ENCODE measurements around the gene DMAC2L.
"Not testable (repeated sequence)": the region's sequence is repeated elsewhere in the genome, so short reads cannot be mapped to it uniquely, and the experiment has no call there.

The DMAC2L gene

DNA sequence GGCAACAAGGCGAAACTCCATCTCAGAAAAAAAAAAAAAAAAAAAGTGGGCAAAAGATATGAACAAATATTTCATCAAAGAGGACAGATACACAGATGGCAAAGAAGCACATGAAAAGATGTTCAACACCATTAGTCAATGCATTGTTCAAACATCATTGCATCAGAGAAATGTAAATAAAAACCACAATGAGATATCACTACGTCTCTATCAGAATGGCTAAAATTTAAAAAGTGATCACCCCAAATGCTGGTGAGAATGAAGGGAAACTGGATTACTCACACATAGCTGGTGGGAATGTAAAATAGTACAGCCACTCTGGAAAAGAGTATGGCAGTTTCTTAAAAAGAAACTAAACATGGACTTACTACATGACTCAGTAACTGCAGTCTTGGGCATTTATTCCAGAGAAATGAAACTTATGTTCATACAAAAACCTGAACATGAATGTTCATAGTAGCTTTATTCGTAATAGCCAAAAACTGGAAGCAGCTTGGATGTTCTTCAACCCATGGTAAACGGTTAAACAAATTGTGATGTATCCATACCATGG lies 3.7 kb upstream of the DMAC2L start:
- H3K9me3 ChIP-seq: no peaks in the 10 kb centered on the region

DNA sequence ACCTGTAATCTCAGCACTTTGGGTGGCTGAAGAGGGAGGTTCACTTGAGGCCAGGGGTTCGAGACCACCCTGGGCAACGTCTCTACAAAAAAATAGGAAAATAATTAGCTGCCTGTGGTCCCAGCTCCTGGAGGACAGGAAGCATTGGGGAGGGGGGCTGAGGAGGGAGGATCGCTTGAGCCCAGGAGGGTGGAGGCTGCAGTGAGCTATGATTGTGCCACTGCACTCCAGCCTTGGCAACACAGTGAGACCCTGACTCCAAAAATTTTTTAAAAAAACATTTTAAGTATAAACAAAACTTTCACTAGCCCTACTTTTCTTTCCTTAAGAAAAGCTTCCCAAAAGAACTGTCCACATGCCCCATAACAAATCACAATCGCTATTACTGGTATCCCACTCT lies 1.7 kb upstream of the DMAC2L start:
- Histone ChIP-seq H3K9me3 (no peaks in the 10 kb centered on the region), H3K4me1 (no peaks in the 10 kb centered on the region), H3K4me3 (ENCODE audit: low read depth, low read length) (no peak overlapping the region), H3K36me3 (no peaks in the 10 kb centered on the region), H3K27me3 (no peaks in the 10 kb centered on the region)
- DNase-seq: no peak
- TF ChIP-seq, protein P1, sequence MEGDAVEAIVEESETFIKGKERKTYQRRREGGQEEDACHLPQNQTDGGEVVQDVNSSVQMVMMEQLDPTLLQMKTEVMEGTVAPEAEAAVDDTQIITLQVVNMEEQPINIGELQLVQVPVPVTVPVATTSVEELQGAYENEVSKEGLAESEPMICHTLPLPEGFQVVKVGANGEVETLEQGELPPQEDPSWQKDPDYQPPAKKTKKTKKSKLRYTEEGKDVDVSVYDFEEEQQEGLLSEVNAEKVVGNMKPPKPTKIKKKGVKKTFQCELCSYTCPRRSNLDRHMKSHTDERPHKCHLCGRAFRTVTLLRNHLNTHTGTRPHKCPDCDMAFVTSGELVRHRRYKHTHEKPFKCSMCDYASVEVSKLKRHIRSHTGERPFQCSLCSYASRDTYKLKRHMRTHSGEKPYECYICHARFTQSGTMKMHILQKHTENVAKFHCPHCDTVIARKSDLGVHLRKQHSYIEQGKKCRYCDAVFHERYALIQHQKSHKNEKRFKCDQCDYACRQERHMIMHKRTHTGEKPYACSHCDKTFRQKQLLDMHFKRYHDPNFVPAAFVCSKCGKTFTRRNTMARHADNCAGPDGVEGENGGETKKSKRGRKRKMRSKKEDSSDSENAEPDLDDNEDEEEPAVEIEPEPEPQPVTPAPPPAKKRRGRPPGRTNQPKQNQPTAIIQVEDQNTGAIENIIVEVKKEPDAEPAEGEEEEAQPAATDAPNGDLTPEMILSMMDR (IDR thresholded peaks at IDR 0.05; ENCODE audit: low read depth, low read length): no peak

More for the DNA sequence above, 3.7 kb upstream of the DMAC2L start:
- Histone ChIP-seq H3K36me3 (no peaks in the 10 kb centered on the region), H3K27me3 (no peaks in the 10 kb centered on the region), H3K4me1 (no peaks in the 10 kb centered on the region), H3K4me3 (ENCODE audit: low read depth, low read length) (no peak overlapping the region)
- TF ChIP-seq, protein P1 (IDR thresholded peaks at IDR 0.05; ENCODE audit: low read depth, low read length): no peak
- DNase-seq: no peak

DNA sequence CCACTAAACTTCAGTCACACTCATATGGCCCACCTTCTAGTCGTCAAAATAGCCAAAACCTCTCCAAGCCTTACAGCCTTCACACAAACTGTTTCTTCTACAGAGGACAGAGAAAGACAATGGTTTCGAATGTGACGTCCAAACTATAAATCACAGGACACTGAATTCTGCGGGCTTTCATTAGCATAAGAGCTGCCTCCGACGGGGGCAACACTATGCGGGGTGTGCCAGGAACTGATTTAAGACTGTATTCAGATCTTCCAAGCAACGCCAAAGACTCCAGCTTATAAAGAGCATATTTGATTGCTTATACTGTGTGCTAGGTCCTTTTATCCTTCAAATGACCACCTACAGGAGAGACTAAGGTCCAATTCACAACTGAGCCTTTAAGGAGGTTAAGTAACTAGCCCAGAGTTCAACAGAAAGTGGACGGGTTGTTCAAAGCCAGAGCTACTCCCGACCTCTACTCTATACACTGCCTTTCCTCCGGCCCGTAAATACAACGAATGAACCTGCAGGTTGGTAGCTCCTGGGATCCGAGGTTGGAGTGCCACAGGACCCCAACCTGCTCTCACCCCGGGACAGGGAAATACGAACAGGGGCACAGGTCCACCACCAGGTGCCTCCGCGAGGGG lies 670 bp upstream of the DMAC2L start:
- Histone ChIP-seq H3K9me3 (no peaks in the 10 kb centered on the region), H3K4me3 (ENCODE audit: low read depth, low read length) (peak overlapping the region; percentile 89), H3K36me3 (no peaks in the 10 kb centered on the region), H3K4me1 (no peaks in the 10 kb centered on the region), H3K27me3 (no peaks in the 10 kb centered on the region)
- no peak for DNase-seq
- TF ChIP-seq, protein P1 (IDR thresholded peaks at IDR 0.05; ENCODE audit: low read depth, low read length): peak; percentile 53

DNA sequence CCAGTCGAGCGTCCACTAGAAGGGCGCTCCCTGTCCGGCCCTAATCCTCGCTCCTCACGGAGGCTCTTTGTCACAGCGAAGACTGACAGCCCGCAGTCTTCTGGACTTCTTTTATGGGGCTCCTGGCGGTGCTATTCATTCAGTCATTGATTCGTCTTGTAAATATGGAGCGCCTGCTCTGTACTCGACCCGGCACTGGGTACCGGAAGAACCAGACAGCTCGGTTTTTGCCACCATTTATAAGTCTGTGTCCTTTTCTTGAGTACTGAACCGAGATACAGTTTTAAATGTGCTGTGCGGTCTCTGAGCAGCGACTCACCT lies 570 bp downstream of the DMAC2L start:
- H3K27me3 ChIP-seq: no peaks in the 10 kb centered on the region

DNA sequence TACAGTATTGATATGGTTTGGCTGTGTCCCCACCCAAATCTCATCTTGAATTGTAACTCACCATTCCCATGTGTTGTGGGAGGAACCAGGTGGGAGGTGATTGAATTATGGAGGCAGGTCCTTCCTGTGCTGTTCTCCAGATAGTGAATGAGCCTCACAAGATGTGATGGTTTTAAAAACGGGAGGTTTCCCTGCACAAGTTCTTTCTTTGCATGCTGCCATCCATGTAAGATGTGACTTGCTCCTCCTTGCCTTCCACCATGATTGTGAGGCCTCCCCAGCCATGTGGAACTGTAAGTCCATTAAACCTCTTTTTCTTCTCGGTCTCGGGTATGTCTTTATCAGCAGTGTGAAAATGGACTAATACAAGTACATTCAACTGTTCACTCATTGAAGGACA lies 2.0 kb downstream of the DMAC2L start:
- not testable (repeated sequence) for H3K9me3 ChIP-seq; H3K4me1 ChIP-seq; H3K36me3 ChIP-seq; DNase-seq; H3K4me3 ChIP-seq (ENCODE audit: low read depth, low read length); H3K27me3 ChIP-seq

More for the DNA sequence above, 570 bp downstream of the DMAC2L start:
- Histone ChIP-seq H3K4me3 (ENCODE audit: low read depth, low read length) (peak overlapping the region; percentile 89), H3K36me3 (no peaks in the 10 kb centered on the region), H3K4me1 (no peaks in the 10 kb centered on the region), H3K9me3 (no peaks in the 10 kb centered on the region)
- DNase-seq: no peak
- TF ChIP-seq, protein P1 (IDR thresholded peaks at IDR 0.05; ENCODE audit: low read depth, low read length): no peak

DNA sequence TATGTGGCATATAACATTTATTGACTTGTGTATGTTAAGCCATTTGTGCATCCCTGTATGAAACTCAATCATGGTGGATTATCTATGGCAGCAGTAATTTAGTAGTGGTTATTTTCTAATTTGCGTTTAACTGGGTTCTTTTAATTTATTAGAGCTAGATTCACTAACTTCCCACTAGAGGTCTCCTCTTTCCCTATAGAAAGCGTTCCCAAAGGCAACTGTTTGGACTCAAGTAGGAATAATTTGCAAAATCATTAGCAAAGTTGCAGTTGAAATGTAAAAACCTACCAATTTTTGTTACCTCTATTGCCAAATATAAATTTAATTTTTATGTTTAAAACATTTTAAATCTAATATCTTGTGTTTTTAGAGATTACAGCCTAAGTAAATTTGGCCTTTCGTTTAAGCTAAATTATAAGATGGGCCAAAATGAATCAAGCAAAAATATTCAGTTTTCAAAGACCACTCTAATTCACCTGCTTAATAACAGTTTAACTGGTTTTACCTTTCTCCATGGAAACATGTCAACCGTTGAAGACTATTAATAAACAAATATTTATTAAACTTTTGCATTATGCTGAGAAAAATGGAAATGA lies 6.0 kb downstream of the DMAC2L start:
- DNase-seq: no peak
- H3K36me3 ChIP-seq: no peaks in the 10 kb centered on the region
- H3K27me3 ChIP-seq: no peaks in the 10 kb centered on the region
- no peak overlapping the region for H3K4me3 ChIP-seq (ENCODE audit: low read depth, low read length)
- TF ChIP-seq, protein P1 (IDR thresholded peaks at IDR 0.05; ENCODE audit: low read depth, low read length): peak; percentile 75
- H3K4me1 ChIP-seq: peaks cover 3% of the 10 kb centered on the region; the same call in 1 of the 2 replicates
- H3K9me3 ChIP-seq: no peaks in the 10 kb centered on the region

All from BE2C (cell line).